NCI-H345 treated with DMSO at 0.1 percent for 48 hours (cell line): ENCODE results near the gene COL6A5.
"Not testable (repeated sequence)": the region's sequence is repeated elsewhere in the genome, so short reads cannot be mapped to it uniquely, and the experiment has no call there.

Experiments
- DNase-seq: peaks from one replicate; lab custom pipeline; 2025; ENCODE audit not compliant: unreplicated experiment; lab: John Stamatoyannopoulos, UW

Gene COL6A5, protein sequence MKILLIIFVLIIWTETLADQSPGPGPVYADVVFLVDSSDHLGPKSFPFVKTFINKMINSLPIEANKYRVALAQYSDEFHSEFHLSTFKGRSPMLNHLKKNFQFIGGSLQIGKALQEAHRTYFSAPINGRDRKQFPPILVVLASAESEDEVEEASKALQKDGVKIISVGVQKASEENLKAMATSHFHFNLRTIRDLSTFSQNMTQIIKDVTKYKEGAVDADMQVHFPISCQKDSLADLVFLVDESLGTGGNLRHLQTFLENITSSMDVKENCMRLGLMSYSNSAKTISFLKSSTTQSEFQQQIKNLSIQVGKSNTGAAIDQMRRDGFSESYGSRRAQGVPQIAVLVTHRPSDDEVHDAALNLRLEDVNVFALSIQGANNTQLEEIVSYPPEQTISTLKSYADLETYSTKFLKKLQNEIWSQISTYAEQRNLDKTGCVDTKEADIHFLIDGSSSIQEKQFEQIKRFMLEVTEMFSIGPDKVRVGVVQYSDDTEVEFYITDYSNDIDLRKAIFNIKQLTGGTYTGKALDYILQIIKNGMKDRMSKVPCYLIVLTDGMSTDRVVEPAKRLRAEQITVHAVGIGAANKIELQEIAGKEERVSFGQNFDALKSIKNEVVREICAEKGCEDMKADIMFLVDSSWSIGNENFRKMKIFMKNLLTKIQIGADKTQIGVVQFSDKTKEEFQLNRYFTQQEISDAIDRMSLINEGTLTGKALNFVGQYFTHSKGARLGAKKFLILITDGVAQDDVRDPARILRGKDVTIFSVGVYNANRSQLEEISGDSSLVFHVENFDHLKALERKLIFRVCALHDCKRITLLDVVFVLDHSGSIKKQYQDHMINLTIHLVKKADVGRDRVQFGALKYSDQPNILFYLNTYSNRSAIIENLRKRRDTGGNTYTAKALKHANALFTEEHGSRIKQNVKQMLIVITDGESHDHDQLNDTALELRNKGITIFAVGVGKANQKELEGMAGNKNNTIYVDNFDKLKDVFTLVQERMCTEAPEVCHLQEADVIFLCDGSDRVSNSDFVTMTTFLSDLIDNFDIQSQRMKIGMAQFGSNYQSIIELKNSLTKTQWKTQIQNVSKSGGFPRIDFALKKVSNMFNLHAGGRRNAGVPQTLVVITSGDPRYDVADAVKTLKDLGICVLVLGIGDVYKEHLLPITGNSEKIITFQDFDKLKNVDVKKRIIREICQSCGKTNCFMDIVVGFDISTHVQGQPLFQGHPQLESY (N-terminal part only)

DNA sequence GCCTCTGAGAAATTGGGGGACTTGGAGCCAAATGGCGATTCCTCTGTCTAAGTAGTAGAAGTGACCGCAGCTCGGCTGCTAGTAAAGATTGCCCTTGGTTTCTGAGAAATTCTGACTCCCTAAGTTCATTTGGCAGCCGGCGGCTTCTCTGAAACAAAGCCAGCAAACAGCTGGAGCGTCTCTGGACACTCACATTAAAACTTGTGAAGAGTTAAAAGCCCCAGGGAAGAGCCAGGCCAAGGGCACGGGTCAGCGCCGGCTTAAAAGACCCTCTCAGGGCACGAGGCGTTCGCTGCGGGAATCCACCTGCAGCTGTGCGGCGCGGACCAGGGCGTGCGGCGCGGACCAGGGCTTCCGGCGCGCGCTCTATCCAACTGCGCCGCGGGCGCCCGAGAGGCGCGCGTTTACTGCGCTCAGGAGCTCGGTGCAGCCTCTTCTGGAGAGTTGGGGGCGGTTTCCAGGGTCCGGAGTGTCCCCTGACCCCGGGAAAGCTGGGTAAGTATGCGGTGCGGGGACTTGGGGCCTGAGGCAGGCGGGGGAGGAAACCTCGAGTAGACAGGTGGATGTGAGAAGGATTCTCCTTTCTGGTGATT is at the start of gene COL6A5:
COL6A5 (plus strand) TSS at position 186 of the 593 bp plus-strand sequence. CDS start 27,967 bp downstream, outside the sequence.
- DNase-seq = no peak

DNA sequence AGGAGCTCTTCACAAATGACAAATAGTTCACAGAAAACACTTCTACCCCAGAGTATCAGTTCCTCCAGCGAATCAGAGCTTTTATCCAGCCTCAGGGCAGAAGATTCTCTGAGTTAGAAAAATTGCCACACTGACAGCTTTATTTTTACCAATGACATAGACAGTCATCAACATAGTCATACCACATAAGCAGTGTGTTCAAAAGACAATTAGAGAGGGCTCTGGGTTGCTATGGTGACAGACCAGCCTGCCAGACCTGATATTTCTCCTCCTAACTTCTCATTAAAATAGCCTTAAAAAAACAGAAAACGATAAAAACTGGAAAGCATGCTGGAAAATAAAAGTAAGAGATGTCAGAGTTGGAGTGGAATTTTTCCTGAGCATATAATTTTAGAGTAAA is 45.9 kb upstream of the COL6A5 start:
- DNase-seq = no peak

DNA sequence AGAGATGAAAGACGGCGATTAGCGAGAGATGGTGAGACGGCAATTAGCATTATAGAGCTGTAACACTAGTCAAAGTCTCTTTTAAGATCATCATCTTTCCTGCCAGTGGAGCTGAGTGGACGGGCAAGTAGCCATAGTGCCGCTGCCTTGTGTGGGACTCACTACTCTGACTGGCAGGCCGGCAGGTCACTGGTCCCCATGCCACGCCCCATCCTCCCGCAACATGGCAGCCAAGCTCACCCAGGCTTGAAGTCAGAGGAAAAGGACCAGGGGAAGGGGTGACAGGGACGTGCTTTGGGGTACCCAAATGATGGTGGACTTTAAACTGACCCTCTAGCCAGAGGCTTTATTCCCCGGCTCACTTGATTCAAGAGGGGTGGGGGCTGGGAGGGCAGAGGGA is 44.6 kb upstream of the COL6A5 start:
- DNase-seq = no peak

DNA sequence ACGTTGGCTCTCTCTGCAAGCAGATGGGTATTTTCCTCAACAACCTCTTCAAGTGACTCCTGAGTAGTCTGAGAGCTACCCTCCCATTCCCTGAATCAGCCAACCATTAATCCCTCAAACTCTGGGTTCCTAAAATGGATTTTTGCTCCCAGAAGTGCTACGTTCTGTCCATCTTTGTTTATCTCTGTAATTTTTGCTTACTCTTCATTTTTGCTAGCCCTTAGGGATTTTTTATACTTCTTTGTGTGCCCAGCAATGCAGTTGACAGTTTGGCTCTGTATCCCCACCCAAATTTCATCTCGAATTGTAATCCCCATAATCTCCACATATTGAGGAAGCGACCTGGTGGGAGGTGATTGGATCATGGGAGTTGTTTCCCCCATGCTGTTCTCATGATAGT is 35.4 kb upstream of the COL6A5 start:
- no peak for DNase-seq

DNA sequence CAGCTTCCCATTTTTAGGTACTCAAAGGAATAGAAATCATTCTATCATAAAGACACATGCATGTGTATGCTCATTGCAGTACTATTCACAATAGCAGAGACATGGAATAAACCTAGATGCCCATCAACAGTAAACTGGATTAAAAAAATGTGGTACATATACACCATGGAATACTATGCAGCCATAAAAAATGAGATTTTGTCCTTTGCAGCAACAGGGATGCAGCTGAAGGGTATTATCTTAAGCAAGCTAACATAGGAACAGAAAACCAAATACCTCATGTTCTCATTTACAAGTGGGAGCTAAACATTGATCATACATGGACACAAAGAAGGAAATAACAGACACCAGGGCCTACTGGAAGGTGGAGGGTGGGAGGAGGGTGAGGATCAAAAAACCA is 33.1 kb upstream of the COL6A5 start:
- DNase-seq = no peak

DNA sequence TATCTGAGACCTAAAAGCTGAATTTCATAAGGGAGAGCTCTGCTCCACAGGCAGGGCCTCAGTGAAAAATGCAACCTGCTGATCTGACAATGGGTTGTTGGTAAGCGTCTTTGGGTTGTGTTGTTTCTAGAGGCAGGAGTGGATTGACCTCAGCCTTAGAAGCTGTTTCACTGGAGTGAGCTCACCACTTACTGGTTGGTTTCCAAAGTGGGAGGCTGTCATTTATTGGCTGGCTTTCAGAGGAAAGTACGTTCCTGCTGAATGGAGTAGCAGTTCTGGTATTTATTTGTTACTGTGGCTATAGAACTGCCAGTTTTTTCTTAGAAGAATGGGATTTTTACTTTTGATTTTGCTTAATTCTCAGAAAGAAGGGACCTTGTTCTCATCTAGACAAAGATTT is 29.3 kb upstream of the COL6A5 start:
- no peak for DNase-seq

DNA sequence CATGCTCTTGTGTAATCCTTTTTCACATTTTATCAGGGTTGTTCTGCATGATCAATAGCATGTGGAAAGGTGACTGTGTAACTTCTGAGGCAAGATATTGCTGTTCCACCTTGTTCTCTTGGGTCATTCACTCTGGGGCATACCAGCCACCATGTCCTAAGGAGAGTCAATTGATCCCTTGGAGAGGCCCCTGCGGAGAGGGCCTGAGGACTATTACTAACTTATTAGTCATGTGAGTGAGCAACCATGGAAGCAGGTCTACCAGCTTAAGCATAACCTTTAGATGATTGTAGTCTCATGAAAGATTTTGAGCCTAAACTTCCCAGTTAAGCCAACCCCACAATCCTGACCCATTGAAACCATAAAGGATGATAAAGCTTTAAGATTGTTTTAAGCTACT is 22.0 kb upstream of the COL6A5 start:
- no peak for DNase-seq

DNA sequence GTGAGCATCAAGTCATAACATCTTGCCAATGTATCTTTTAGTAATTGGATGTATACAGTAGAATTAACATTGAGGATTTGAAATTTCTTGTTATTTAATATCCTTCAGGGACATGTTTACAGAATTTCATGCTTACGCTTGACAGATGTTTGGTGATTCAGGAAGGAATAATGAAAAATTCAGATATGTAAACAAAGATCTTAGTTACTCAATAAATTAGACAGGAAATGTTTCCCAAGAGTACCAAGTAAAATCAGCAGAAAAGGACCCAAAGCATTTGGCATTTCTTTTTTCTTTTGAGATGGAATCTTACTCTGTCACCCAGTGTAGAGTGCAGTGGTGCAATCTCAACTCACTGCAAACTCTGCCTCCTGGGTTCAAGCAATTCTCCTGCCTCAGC is 4.7 kb upstream of the COL6A5 start:
- DNase-seq = no peak

DNA sequence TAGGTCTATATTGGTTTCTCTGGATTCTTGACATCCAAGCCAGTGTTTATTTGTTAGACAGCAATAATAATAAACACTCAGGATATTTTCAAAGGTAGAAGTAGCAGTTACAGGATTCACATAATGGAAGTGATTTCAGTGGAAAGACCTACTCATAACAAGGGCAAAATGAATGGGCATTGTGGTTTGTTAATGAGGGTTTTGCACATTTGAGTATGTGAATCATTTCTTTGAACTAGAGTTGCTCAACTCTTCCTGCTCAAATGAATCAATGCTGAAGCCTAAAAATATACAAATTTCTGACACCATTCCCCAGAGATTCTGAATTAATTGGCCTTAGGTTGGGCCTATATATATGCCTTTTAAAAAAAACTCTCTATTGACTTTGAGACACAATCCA is 4.1 kb upstream of the COL6A5 start:
- DNase-seq = no peak

DNA sequence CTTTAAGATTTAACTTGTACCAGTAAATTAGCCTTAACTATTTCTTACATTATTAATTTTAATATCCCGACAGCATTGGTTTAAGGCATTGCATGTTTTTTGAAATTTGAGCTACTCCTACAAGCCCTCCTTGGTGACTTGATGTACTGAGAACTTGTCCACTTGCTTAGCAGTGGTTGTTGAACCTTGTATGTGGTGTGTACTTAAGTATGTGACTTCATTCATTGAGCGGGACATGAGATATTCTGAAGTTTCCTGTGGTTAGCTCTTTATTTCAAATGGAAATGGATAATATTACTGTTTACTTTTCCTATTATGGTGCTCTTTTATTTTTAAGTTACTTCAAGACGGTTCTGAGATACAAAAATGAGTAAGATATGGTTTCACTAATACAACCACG is 3.6 kb upstream of the COL6A5 start:
- DNase-seq = no peak

DNA sequence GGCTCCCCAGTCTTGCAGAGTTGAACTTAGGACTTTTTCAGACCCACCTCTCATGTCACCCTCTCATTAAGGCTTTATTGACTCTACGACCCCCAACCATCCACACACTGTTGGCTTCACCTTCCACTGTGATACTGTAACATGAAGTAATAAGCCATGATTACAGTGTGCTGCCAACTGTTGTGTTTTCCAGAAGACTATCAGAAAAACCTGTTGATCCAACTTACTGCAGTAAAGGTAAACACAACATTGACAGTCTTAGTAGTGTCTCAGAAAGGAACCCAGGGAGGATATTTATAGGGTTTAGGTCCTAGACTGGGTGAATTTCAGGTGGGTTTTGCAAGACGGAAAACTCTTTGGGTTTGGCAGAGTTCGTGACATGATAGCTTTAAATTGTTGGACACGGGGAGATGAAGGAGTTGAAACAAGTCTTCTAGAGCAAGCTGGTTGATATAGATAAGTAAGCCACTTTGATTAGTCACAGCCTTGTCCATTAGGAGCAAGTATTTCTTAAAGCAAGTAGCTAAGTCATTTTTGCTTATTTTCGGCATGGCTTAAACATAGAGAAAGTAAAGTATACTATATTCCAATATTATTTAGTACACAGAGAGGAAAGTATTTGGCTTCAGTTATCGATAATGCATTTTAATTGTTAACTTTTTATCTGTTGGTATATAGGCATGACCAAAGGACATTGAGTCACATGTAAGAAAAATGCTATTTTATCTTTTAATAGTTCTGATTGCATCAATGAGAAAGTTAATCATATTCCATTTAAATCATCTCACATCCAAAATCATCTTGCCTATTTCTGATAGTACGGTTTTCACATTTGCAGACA is 2.4 kb upstream of the COL6A5 start:
- no peak for DNase-seq

DNA sequence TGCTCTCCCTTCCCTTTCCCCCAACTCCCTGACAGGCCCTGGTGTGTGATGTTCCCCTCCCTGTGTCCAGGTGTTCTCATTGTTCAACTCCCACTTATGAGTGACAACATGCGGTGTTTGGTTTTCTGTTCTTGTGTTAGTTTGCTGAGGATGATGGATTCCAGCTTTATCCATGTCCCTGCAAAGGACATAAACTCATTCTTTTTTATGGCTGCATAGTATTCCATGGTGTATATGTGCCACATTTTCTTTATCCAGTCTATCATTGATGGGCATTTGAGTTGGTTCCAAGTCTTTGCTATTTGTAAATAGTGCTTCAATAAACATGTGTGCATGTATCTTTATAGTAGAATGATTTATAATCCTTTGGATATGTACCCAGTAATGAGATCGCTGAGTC is 2.8 kb downstream of the COL6A5 start:
- not testable (repeated sequence) for DNase-seq

DNA sequence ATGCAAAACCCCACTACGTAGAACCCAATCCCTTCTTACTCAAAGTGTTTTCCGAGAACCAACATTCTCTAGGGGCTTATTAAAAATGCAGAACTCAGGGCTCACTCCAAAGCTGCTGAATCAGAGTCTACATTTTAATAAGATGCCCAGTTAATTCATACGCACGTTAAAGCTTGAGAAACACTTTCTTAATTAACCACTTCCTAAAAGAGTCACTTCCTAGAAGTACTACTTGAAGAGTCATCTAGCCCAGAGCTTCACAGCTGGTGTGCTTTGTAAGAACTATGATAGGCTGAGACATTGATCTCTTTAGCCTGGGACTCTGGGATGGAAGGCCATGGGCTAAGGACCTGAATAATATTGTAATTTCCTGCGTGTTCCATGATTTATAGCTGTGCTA is 9.0 kb downstream of the COL6A5 start:
- no peak for DNase-seq

DNA sequence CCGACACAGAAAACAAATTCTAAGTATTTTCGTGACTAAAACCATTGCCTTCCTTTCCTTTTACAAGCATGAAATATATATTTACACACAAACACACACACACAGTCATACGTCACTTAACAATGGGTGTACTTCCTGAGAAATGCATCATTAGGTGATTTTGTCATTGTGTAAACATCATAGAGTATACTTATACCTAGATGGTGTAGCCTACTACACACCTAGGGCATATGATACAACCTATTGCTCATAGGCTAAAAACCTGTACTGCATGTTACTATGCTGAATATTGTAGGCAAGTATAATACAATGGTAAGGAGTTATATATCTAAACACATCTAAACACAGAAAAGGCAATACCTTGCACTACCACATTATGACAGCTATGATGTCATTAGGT is 28.6 kb downstream of the COL6A5 start:
- no peak for DNase-seq

DNA sequence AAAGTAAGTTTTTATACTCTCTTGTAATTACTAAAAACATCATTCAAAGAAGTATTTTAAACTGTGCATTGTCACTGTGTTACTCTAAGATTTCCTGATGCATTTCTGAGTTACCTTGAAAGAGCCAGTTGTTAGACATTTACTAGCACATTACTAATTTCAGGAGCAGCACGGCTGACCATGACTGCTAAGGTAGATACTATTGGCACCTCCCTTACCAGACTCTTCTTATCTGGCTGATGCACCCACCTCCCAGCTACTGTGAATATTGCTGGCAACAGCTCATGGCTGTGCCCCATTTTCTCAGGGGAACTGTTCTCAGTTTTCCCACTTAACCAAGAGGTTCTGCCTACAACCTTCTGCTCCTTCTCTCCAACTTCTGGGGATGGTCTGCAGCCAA is 29.4 kb downstream of the COL6A5 start:
- no peak for DNase-seq

DNA sequence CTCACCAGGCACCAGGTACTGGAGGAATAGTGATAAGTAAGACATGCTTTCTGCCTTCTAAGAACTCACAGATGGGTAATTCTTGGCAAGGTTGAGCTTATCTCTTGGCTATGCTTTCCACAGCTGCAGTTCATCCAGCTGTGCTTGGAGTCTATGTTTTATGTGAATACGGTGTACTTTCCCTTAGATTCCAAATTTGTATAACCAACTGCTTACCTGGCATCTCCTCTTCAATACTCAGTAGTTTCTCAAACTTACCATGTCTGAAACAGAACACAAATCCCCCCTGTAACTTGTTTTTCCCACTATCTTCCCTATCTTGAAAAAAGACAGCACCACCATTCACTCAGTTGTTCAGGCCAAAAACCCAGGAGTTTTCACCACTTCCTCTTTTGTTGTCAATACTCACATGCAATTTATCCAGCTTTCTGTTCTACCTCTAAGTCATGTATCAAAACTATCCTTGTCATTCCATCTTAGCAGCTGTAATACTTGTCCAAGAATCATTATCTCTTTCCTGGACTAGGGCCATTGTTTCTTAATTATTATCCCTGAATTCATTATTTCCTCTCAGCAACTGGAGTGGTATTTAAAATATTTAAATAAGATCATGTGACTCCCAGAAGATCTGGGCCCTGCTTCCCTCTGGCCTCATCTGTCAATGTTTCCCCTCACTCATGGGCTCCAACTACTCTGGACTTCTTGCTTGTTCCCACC is 32.6 kb downstream of the COL6A5 start:
- no peak for DNase-seq

DNA sequence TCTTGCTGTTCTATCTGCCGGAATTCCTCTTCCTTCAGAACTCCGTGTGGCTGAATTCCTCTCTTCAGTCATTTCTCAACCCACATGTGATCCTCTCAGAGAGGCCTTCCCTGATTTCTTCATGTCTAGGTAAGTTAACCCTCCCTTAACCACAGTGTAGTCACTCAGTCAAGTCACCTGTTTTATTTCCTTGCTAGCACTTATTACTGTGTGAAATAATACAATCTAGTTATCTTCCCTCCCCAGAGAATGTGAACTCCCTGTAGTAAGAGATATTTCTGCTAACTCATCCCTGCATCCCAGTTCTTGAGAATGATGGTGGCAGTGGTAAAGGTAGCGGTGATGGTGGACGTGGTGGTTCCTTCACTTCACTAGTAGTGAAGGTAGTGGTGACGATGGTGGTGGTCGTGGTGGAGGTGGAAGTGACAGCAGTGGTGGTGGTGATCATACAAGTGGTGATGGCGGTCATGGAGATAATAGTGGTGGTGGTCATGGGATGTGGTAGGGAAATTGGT is 33.3 kb downstream of the COL6A5 start:
- no peak for DNase-seq

DNA sequence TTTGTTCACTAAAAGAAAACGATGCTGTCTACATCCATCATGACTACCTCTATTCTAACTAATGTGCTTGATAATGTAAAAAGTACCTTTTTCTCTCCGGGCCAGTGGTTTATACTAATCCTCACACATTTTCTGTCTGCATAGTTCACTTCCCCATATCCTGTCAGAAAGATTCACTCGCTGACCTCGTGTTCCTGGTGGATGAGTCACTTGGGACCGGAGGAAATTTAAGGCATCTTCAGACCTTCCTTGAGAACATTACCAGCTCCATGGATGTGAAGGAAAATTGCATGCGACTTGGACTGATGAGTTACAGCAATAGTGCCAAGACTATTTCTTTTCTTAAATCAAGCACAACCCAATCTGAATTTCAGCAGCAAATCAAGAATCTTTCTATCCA is 33.8 kb downstream of the COL6A5 start:
- DNase-seq = no peak

DNA sequence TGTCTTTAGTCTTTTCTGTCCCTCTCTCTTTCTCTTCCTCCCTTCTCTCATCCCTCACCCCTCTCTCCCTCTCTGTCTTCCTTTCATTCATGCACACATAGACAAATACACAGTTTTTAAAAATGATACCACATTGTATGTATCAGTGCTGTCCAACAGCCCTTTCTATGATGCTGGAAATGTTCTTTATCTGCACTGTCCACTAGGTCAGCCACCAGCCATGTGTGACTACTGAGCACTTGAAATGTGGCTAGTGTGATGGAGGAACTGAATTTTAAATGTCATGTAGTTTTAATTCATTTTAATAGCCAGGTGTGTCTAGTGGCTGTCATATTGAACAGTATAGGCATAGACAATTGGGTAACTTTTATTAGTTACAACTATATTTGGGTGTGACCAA is 34.9 kb downstream of the COL6A5 start:
- no peak for DNase-seq
